Activated naive CD4-positive, alpha-beta T cell treated with anti-CD3 and anti-CD28 coated beads, Interleukin-2, amount 50 U/mL, for 24 hours (primary cell): ENCODE measurements around the gene STK11.
"Not testable (repeated sequence)": the region's sequence is repeated elsewhere in the genome, so short reads cannot be mapped to it uniquely, and the experiment has no call there.

Source experiments
- H3K27ac Mint-ChIP-seq: one replicate; pipeline ENCODE4 v1.8.0; 2021; ENCODE audit warnings: mild to moderate bottlenecking, mixed read lengths
- H3K27me3 Mint-ChIP-seq: one replicate; pipeline ENCODE4 v1.8.0; 2021; ENCODE audit warnings: mixed read lengths
- H3K36me3 Mint-ChIP-seq: one replicate; pipeline ENCODE4 v1.8.0; 2021; ENCODE audit warnings: mixed read lengths
- H3K4me1 Mint-ChIP-seq: one replicate; pipeline ENCODE4 v1.8.0; 2021; ENCODE audit warnings: mixed read lengths
- H3K4me3 Mint-ChIP-seq: one replicate; pipeline ENCODE4 v1.8.0; 2021; ENCODE audit warnings: mild to moderate bottlenecking, mixed read lengths
- H3K9me3 Mint-ChIP-seq: one replicate; pipeline ENCODE4 v1.8.0; 2021; ENCODE audit warnings: mixed read lengths

STK11 gene

DNA sequence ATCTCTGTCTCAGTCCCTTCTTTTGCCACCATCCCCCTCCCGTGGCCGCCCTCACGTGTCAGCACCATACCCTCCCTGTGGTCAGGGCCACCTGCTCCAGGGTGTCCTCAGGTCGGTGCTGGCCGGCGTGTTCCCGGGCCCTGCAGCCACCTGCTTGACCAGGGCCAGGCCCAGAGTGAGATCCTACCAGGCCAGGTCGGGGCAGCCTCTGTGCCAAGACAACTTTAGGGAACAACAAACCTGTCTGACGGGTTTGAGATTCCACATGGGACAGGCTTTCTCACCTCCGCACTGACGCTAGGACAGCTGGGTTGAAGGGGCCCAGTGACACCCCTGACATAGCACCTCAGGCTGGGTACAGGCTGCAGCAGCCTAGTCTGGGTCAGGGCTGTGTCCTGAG, 24.0 kb upstream of the STK11 start:
- H3K4me1 Mint-ChIP-seq: peaks cover 10% of the 10 kb centered on the region
- no peak overlapping the region for H3K4me3 Mint-ChIP-seq
- H3K27me3 Mint-ChIP-seq: no peaks in the 10 kb centered on the region
- H3K9me3 Mint-ChIP-seq: no peaks in the 10 kb centered on the region
- H3K36me3 Mint-ChIP-seq: no peaks in the 10 kb centered on the region
- H3K27ac Mint-ChIP-seq: peak overlapping the region; percentile 72

DNA sequence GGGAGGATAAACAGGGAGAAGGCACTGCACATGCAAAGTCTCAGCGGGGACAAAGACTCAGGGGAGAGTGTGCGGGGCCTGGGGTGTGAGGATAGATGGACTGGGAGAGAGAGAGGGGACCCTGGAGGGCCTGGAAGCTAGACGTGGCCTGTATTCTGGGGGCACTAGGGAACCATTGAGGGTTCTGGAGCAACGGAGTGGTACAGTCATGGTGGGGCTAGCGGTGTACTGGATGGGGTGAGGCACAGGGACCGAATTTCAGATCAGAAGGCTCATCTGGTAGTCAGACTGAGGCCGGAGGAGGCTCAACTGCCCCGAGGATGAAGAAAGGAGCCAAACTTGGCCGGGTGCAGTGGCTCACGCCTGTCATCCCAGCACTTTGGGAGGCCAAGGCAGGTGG, 23.5 kb upstream of the STK11 start:
- H3K9me3 Mint-ChIP-seq: no peaks in the 10 kb centered on the region
- no peaks in the 10 kb centered on the region for H3K36me3 Mint-ChIP-seq
- peaks cover 10% of the 10 kb centered on the region for H3K4me1 Mint-ChIP-seq
- H3K27ac Mint-ChIP-seq: peak overlapping the region; percentile 72
- no peaks in the 10 kb centered on the region for H3K27me3 Mint-ChIP-seq
- H3K4me3 Mint-ChIP-seq: no peak overlapping the region

DNA sequence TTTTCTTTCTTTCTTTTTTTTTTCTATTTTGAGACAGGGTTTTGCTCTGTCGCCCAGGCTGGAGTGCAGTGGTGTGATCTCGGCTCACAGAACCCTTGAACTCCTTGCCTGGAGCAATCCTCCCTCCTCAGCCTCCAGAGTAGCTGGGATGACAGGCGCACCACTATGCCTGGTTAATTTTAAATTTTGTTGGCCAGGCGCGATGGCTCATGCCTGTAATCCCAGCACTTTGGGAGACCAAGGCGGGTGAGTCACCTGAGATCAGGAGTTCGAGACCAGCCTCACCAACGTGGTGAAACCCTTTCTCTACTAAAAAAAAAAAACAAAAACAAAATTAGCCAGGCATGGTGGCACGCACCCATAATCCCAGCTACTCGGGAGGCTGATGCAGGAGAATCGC, 22.9 kb upstream of the STK11 start:
- peaks cover 10% of the 10 kb centered on the region for H3K4me1 Mint-ChIP-seq
- H3K4me3 Mint-ChIP-seq: no peak overlapping the region
- no peaks in the 10 kb centered on the region for H3K36me3 Mint-ChIP-seq
- H3K27ac Mint-ChIP-seq: no peak overlapping the region
- H3K27me3 Mint-ChIP-seq: no peaks in the 10 kb centered on the region
- H3K9me3 Mint-ChIP-seq: no peaks in the 10 kb centered on the region

DNA sequence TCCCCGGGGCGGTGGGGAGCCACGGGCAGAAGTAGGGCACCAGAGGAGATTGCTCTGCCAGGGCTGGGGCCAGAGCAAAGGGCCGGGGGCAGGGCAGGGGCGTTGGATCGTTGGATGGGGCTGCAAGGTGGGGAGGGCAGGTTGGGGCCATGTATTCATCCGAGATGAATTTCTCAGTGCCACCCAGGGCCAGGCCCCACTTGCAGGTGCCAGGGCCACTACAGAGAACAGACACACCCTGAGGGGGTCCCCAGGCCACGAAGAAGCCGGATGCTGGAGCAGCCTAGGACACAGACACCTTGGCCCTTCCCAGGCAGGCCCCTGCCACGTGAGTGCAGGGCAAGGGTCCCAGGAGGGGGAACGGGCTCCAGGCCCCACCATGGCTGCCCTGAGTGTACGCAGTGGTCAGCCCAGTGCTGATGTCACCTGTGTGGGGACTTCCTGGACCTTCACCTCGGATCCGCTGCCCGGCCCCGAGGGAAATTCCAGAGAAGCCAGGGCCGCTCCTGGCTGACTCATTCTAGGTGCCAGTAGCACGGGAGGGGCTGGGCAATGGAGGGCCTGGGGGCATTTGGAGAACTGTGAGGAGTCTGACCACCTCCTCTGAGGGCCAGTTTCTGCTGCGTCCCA, 21.9 kb upstream of the STK11 start:
- H3K4me3 Mint-ChIP-seq: no peak overlapping the region
- H3K27me3 Mint-ChIP-seq: no peaks in the 10 kb centered on the region
- H3K9me3 Mint-ChIP-seq: no peaks in the 10 kb centered on the region
- H3K27ac Mint-ChIP-seq: no peak overlapping the region
- H3K36me3 Mint-ChIP-seq: no peaks in the 10 kb centered on the region
- peaks cover 10% of the 10 kb centered on the region for H3K4me1 Mint-ChIP-seq

DNA sequence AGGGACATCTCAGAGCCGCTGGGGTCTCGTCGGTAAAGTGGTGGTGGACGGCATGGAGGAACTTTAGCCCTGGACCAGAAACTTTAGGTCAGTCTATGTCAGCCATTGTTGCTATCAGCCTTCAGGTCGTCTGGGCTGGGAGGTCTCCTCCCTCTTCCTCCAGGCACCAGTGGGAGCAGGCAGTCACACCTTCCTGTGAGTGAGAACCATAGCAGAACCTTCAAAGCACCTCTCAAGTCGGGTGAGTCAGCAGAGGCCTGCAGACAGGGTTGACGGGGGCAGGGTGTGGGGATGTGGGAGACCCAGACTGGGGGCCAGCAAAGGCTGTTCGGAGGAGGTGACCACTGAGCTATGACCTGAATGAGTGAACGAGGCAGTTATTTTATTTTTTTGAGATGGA, 16.2 kb upstream of the STK11 start:
- Mint-ChIP-seq H3K9me3 (no peaks in the 10 kb centered on the region), H3K27ac (peak overlapping the region; percentile 88), H3K4me1 (peaks cover 18% of the 10 kb centered on the region), H3K4me3 (peak overlapping the region; percentile 47), H3K27me3 (no peaks in the 10 kb centered on the region), H3K36me3 (no peaks in the 10 kb centered on the region)

DNA sequence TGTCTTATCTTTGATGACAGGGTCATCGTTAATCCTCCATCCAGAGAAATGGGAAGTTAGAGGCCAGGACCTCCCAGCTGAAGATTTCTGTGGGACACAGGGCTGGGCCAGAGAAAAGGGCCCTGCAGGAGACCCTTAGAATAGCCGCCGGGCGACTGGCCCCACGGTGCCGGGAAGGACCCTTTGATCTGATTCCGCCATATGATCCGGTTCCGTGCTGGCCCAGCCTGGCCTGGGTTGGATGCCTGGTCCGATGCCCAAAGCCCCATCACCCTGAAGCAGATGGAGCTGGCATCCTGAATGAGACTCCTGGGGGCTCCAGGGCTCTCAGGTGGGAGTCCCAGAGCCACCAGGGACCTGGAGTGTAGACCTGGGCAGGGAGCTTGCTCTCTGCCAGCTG, 6.0 kb upstream of the STK11 start:
- no peaks in the 10 kb centered on the region for H3K36me3 Mint-ChIP-seq
- no peak overlapping the region for H3K4me3 Mint-ChIP-seq
- no peaks in the 10 kb centered on the region for H3K27me3 Mint-ChIP-seq
- H3K27ac Mint-ChIP-seq: no peak overlapping the region
- peaks cover 14% of the 10 kb centered on the region for H3K4me1 Mint-ChIP-seq
- H3K9me3 Mint-ChIP-seq: no peaks in the 10 kb centered on the region

DNA sequence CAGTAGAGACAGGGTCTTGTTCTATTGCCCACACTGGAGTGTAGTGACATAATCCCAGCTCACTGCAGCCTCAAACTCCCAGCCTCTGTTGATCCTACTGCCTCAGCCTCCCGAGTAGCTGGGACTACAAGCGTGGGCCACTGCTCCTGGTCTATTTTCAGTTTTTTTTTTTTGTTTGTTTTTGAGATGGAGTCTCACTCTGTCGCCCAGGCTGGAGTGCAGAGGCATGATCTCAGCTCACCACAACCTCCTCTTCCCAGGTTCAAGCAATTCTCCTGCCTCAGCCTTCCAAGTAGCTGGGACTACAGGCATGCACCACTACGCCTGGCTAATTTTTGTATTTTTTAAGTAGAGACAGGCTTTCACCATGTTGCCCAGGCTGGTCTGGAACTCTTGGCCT, 5.0 kb upstream of the STK11 start:
- H3K27ac Mint-ChIP-seq, H3K9me3 Mint-ChIP-seq, H3K36me3 Mint-ChIP-seq, H3K27me3 Mint-ChIP-seq, H3K4me3 Mint-ChIP-seq: not testable (repeated sequence)
- H3K4me1 Mint-ChIP-seq: peaks cover 15% of the 10 kb centered on the region

DNA sequence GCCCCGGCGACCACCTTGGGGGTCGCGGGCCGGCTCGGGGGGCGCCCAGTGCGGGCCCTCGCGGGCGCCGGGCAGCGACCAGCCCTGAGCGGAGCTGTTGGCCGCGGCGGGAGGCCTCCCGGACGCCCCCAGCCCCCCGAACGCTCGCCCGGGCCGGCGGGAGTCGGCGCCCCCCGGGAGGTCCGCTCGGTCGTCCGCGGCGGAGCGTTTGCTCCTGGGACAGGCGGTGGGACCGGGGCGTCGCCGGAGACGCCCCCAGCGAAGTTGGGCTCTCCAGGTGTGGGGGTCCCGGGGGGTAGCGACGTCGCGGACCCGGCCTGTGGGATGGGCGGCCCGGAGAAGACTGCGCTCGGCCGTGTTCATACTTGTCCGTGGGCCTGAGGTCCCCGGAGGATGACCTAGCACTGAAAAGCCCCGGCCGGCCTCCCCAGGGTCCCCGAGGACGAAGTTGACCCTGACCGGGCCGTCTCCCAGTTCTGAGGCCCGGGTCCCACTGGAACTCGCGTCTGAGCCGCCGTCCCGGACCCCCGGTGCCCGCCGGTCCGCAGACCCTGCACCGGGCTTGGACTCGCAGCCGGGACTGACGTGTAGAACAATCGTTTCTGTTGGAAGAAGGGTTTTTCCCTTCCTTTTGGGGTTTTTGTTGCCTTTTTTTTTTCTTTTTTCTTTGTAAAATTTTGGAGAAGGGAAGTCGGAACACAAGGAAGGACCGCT, 729 bp downstream of the STK11 start:
- peaks cover 25% of the 10 kb centered on the region for H3K4me1 Mint-ChIP-seq

DNA sequence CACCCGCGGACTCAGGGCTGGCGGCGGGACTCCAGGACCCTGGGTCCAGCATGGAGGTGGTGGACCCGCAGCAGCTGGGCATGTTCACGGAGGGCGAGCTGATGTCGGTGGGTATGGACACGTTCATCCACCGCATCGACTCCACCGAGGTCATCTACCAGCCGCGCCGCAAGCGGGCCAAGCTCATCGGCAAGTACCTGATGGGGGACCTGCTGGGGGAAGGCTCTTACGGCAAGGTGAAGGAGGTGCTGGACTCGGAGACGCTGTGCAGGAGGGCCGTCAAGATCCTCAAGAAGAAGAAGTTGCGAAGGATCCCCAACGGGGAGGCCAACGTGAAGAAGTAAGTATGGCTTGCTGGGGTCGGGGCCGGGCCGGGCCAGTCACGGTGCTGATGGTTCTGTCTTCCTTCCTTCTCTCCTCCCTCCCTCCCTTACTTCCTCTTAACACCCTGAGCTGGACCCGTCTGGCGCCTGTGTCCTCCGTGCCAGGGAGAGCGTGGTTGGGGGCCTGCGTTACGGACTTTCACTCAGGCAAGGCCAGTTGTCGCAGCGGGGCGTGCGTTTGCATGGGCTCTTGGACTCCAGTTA, 1.4 kb downstream of the STK11 start:
- Mint-ChIP-seq H3K27ac (peak overlapping the region; percentile 86), H3K27me3 (no peaks in the 10 kb centered on the region), H3K4me3 (peak overlapping the region; percentile 94), H3K4me1 (peaks cover 30% of the 10 kb centered on the region), H3K36me3 (no peaks in the 10 kb centered on the region), H3K9me3 (no peaks in the 10 kb centered on the region)

More for the DNA sequence above, 729 bp downstream of the STK11 start:
- Mint-ChIP-seq H3K4me3 (peak overlapping the region; percentile 94), H3K27ac (peak overlapping the region; percentile 86), H3K36me3 (no peaks in the 10 kb centered on the region), H3K9me3 (no peaks in the 10 kb centered on the region), H3K27me3 (no peaks in the 10 kb centered on the region)

DNA sequence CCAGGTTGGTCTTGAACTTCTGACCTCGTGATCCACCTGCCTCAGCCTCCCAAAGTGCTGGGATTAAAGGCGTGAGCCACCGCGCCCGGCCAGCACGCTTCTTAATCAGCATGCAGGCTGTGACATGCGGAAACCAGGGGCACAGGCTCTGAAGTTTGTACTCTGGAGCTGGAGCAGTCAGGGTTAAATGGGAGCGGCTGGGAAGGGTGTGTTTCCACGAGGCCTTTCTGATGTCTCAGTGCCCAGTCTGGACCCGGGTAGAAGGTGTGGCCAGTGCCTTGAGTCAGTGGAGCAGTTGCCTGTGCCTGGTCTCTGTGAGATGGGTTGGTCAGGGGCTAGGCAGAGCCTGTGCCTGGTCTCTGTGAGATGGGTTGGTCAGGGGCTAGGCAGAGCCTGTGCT, 3.3 kb downstream of the STK11 start:
- H3K4me3 Mint-ChIP-seq, H3K27me3 Mint-ChIP-seq, H3K27ac Mint-ChIP-seq, H3K36me3 Mint-ChIP-seq, H3K9me3 Mint-ChIP-seq: not testable (repeated sequence)
- peaks cover 27% of the 10 kb centered on the region for H3K4me1 Mint-ChIP-seq

DNA sequence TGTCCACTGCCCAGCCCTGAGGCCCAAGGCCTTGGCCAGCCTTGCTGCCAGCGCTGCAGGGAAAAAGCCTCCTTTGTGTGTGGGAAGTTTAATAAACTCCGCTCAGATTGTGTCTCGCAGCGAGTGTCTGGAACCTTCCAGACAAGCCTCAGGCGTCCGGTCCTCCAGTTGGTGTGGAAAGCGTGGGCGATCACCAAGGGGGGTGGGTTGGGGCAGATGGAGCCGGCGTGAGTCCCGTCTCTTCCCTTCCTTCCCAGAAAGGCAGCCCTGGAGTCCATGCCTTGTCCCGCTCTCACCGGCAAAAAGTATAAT, 4.6 kb downstream of the STK11 start:
- Mint-ChIP-seq H3K36me3 (peaks cover 5% of the 10 kb centered on the region), H3K27me3 (no peaks in the 10 kb centered on the region), H3K27ac (no peak overlapping the region), H3K4me3 (no peak overlapping the region), H3K9me3 (no peaks in the 10 kb centered on the region), H3K4me1 (peaks cover 28% of the 10 kb centered on the region)

DNA sequence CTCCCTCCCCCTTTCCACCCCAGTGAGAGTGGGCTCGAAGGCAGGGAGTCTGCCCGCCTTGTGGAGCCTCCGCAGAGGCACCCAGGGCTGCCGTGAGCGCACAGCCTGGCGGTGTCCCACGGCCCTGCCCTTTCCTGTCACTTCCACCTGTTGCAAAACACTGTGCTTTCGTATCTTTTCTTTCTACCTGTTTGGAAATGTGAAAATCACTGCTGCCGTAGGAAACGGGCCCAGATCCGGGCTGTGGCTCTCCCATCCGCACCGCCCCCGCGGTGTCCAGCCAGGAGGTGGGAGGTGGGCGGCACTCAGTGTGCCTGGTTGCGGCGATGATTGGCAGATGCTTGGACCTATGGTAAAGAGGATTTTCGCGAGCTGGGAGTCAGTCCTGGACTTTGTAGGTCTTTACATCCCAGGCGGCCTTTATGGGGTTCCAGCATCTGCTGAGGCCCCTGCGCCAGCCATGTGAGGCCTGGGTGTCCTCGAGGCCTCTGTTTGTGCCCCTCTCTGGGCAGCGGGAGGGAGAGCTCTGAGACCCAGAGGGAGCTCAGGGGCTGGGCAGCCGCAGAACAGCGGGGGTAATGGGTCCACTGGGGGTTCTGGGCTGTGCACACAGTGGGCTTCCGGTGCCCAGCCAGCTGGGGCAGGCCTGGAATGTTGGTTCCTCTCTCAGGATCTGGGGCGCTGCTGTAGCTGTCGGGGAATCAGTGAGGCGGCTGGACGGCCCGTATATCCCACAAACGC, 6.1 kb downstream of the STK11 start:
- no peaks in the 10 kb centered on the region for H3K27me3 Mint-ChIP-seq
- peaks cover 28% of the 10 kb centered on the region for H3K4me1 Mint-ChIP-seq
- H3K9me3 Mint-ChIP-seq: no peaks in the 10 kb centered on the region
- H3K4me3 Mint-ChIP-seq: no peak overlapping the region
- peak overlapping the region; percentile 35 for H3K27ac Mint-ChIP-seq
- peaks cover 5% of the 10 kb centered on the region for H3K36me3 Mint-ChIP-seq

DNA sequence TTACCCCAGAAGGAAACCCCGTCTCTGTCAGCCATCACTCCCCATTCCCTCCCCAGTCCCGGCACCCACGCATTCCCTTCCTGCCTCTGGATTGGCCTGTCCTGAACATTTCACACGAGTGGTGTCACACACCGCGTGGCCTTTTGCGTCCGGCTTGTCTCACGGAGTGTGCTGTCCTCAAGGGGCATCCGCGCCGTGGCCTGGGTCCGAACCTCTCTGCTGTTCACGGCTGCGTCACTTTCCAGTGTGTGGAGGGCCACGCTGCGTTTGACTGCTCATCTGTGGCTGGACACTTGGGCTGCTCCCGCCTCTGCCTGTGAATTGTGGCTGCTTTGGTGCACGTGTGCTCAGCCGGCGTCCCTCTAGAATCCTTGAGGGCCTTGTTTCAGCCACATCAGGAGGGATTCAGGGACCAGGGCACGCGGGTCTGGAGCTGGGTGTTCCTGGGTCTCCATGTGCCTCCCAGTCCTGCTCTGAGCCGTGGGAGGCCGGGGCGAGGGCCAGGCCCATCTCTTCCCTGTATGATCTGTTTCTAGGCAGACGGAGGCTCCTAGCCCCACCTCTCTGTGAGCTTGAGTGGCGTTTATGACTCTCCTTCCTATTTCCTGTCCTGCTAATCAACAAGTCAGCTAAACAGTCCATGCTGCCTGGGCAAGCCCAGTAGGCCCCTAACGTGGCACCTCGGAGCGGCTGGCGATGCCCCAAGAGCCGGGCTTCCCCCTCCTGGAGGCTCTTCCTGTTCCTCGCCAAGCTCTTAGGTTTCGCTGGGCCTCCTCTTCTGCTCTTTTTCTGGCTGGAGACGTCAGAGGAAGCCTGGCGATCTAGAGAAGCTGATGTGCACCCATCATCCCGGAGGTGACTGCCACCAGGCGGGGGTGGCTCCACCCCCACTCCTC, 8.1 kb downstream of the STK11 start:
- H3K9me3 Mint-ChIP-seq: no peaks in the 10 kb centered on the region
- H3K36me3 Mint-ChIP-seq: peaks cover 5% of the 10 kb centered on the region
- H3K27ac Mint-ChIP-seq: peak overlapping the region; percentile 94
- H3K4me3 Mint-ChIP-seq: peak overlapping the region; percentile 76
- H3K27me3 Mint-ChIP-seq: no peaks in the 10 kb centered on the region
- peaks cover 28% of the 10 kb centered on the region for H3K4me1 Mint-ChIP-seq

DNA sequence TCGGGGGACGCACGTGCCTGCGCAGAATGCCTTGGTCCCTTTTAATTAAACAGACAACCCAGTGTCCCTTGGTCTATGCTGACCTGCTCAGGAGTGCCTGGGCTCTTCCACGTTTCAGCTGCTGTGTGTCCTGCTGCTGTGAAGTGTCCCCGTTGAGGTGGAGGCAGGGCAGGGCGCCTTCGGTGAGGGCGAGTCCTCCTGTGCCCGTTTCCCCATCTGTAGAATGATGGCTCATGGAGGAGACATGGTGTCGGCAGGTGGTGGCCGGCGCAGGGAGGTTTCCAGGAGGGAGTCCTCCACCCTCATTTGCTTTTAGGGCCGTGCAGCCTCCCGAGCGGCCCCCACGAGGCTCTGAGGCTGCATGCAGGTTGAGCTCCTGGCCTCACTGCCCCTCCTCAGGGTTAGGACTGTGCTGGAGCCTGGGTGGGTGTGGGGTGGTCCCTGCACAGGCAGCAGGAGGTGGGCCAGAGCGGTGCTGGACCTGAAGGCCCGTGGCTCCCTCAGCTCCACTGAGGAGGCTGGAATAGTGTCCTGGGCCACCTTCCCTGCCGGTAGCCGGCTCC, 8.8 kb downstream of the STK11 start:
- Mint-ChIP-seq H3K36me3 (peaks cover 5% of the 10 kb centered on the region), H3K4me3 (peak overlapping the region; percentile 76), H3K9me3 (no peaks in the 10 kb centered on the region), H3K27me3 (no peaks in the 10 kb centered on the region), H3K27ac (peak overlapping the region; percentile 94), H3K4me1 (peaks cover 28% of the 10 kb centered on the region)
